Measurements from ENCODE around the gene CHST12. TPM values are rescaled to one million over a fixed set of nuclear protein-coding genes. Genes with fewer than 3 reads are reported as not detected.

CHST12 gene
- total and polyA plus RNA-seq, 2 of the 4 experiments (the other 2 are of a cell fraction): 3.8 to 27.0 TPM

DNA sequence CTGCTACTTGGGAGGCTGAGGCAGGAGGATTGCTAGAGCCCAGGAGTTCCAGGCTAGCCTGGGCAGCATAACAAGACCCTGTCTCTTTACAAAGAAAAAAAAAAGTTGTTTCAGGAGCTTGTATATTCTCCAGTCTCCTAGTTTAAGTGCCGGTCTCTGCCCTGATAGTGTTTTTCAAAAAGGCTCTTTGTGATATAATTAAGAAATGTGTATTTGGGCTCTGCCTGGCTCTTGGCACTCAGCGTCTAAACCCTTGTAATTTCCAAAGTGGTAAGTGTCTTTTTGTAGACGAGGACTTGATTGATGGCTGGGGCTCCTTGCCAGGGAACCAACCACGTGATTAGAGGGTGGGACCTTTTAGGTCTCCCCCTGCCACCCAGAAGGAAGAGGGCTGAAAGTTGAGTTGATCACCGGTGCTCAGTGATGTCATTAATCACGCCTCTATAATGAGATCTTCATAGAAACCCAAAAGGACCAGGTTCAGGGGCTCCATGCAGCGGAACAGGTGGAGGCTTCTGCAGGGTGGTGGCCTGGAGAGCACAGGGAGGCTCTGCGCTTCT is 44.4 kb upstream of the CHST12 start:
- Histone ChIP-seq H2AK5ac (ENCODE audit: low read depth, low read length) (0 out of 2 replicates have a peak overlapping the region, but pooled peaks have one; percentile 12), H3K9ac (ENCODE audit: low read depth, low read length) (no peak overlapping the region), H2BK120ac (ENCODE audit: low read depth, low read length) (no peak overlapping the region), H3K23ac (ENCODE audit: low read depth, low read length) (no peak overlapping the region), H2BK20ac (ENCODE audit: low read depth, low read length) (no peak overlapping the region), H3K4me2 (ENCODE audit: low read depth, low read length) (no peak overlapping the region), H4K5ac (ENCODE audit: low read depth, low read length) (no peak overlapping the region), H4K8ac (ENCODE audit: low read depth in 2 of 2, low read length in 2 of 2) (no peak overlapping the region), H4K20me1 (ENCODE audit: insufficient read depth, low read length) (peaks cover 72% of the 10 kb centered on the region), H3K18ac (ENCODE audit: low read depth, low read length) (no peak overlapping the region), H2AK9ac (replicated peaks; ENCODE audit: low read depth, low read length, poor library complexity) (no peak overlapping the region), H3K56ac (ENCODE audit: extremely low read depth, insufficient read depth, low read length) (no peak overlapping the region), H3K14ac (replicated peaks; ENCODE audit: low read depth, low read length) (no peak overlapping the region), H2AFZ (replicated peaks; ENCODE audit: low read length, poor library complexity) (no peak overlapping the region), H2BK15ac (ENCODE audit: low read depth, low read length) (no peak overlapping the region), H3K79me1 (ENCODE audit: low read depth in 1 of 2, low read length in 2 of 2) (peaks cover 12 to 56% of the 10 kb centered on the region in 2 experiments), H3K9me3 (ENCODE audit: control insufficient read depth, insufficient read depth, low read length) (no peaks in the 10 kb centered on the region), H3K4me3 (ENCODE audit: insufficient read depth, low read depth, low read length) (no peak overlapping the region), H4K91ac (ENCODE audit: insufficient read depth, low read depth, low read length) (no peak overlapping the region), H3K4me1 (ENCODE audit: control insufficient read depth, insufficient read depth, low read length) (peaks cover 6% of the 10 kb centered on the region; the same call in 1 of the 2 replicates), H3K4ac (ENCODE audit: low read depth, low read length) (no peak overlapping the region), H3K36me3 (ENCODE audit: control insufficient read depth, insufficient read depth, low read length) (peaks cover 32% of the 10 kb centered on the region), H3K27ac (ENCODE audit: insufficient read depth, low read length) (no peak overlapping the region), H3K9me1 (ENCODE audit: insufficient read depth, low read length) (peaks cover 8% of the 10 kb centered on the region), H2BK5ac (ENCODE audit: low read depth, low read length, poor library complexity, severe bottlenecking) (no peak overlapping the region), H3K27me3 (ENCODE audit: control insufficient read depth, insufficient read depth, low read length) (no peaks in the 10 kb centered on the region)
- DNase-seq (no peak), ATAC-seq (ENCODE audit: low read depth) (no peak)
- intact Hi-C loops (cut with micrococcal nuclease) (no loop called here), dilution Hi-C loops (cut with HindIII; ENCODE audit: low sequenced_read_pairs, unreplicated experiment) (no loop called here), in situ Hi-C loops (cut with MboI; ENCODE audit: low sequenced_read_pairs) (no loop called here)
- ChIA-PET POLR2A (ENCODE audit: unreplicated experiment) (no interaction called here), CTCF (no interaction called here)
- TF ChIP-seq, protein P1, sequence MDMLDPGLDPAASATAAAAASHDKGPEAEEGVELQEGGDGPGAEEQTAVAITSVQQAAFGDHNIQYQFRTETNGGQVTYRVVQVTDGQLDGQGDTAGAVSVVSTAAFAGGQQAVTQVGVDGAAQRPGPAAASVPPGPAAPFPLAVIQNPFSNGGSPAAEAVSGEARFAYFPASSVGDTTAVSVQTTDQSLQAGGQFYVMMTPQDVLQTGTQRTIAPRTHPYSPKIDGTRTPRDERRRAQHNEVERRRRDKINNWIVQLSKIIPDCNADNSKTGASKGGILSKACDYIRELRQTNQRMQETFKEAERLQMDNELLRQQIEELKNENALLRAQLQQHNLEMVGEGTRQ (IDR thresholded peaks at IDR 0.05; ENCODE audit: low read depth, low read length): no peak
- TF ChIP-seq BHLHE40 (IDR thresholded peaks at IDR 0.05; ENCODE audit: low read depth, low read length): no peak
- no peak for TF ChIP-seq NFE2L2 (IDR thresholded peaks at IDR 0.05; ENCODE audit: low read depth, low read length)
- no peak for TF ChIP-seq RAD21 (IDR thresholded peaks at IDR 0.05; ENCODE audit: low read length)
- no peak for TF ChIP-seq RFX5 (IDR thresholded peaks at IDR 0.05; ENCODE audit: low read depth, low read length)
- TF ChIP-seq CEBPB (IDR thresholded peaks at IDR 0.05; ENCODE audit: low read depth, low read length): no peak
- no peak for TF ChIP-seq SMC3 (IDR thresholded peaks at IDR 0.05; ENCODE audit: low read depth, low read length)
- no peak for TF ChIP-seq FOS (IDR thresholded peaks at IDR 0.05; ENCODE audit: low read depth, low read length)
- no peak for TF ChIP-seq MXI1 (IDR thresholded peaks at IDR 0.05; ENCODE audit: borderline replicate concordance, low read depth, low read length)
- no peak for TF ChIP-seq POLR2A (IDR thresholded peaks at IDR 0.05; ENCODE audit: low read depth, low read length)
- TF ChIP-seq, protein P2, sequence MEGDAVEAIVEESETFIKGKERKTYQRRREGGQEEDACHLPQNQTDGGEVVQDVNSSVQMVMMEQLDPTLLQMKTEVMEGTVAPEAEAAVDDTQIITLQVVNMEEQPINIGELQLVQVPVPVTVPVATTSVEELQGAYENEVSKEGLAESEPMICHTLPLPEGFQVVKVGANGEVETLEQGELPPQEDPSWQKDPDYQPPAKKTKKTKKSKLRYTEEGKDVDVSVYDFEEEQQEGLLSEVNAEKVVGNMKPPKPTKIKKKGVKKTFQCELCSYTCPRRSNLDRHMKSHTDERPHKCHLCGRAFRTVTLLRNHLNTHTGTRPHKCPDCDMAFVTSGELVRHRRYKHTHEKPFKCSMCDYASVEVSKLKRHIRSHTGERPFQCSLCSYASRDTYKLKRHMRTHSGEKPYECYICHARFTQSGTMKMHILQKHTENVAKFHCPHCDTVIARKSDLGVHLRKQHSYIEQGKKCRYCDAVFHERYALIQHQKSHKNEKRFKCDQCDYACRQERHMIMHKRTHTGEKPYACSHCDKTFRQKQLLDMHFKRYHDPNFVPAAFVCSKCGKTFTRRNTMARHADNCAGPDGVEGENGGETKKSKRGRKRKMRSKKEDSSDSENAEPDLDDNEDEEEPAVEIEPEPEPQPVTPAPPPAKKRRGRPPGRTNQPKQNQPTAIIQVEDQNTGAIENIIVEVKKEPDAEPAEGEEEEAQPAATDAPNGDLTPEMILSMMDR (conservative IDR thresholded peaks at IDR 0.05; ENCODE audit: low read depth, low read length): no peak
- TF ChIP-seq RCOR1 (IDR thresholded peaks at IDR 0.05; ENCODE audit: insufficient replicate concordance, low read length): no peak
- TF ChIP-seq, protein P3, sequence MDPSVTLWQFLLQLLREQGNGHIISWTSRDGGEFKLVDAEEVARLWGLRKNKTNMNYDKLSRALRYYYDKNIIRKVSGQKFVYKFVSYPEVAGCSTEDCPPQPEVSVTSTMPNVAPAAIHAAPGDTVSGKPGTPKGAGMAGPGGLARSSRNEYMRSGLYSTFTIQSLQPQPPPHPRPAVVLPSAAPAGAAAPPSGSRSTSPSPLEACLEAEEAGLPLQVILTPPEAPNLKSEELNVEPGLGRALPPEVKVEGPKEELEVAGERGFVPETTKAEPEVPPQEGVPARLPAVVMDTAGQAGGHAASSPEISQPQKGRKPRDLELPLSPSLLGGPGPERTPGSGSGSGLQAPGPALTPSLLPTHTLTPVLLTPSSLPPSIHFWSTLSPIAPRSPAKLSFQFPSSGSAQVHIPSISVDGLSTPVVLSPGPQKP (IDR thresholded peaks at IDR 0.05; ENCODE audit: borderline replicate concordance, low read depth, low read length): no peak
- no peak for TF ChIP-seq MAZ (IDR thresholded peaks at IDR 0.05; ENCODE audit: borderline replicate concordance, low read depth, low read length)
- no peak for TF ChIP-seq MAFK (IDR thresholded peaks at IDR 0.05; ENCODE audit: low read depth, low read length)
- no peak for TF ChIP-seq CHD1 (IDR thresholded peaks at IDR 0.05; ENCODE audit: low read depth, low read length)
- 70% methylated on average over 2 of the region's 8 CpGs; no CpG with 5 or more reads in 1 of the 2 experiments for WGBS, 2 experiments (ENCODE audit: extremely low coverage in 2 of 2, insufficient read length in 1 of 2)
- BruUV-seq (replicated peaks): no TSS peak

Measured in IMR-90 (cell line).